HepG2 (cell line): ENCODE results near the gene SYCE1L. TPM values are rescaled to one million over a fixed set of nuclear protein-coding genes. Genes with fewer than 3 reads are reported as not detected.

Source experiments
- CEBPG ChIP-seq: IDR thresholded peaks from 2 replicates; pipeline ENCODE4 v1.6.1; 2016
- FOXP1 ChIP-seq, 2 experiments: fragments of 450-650 bp in 1 of 2; IDR thresholded peaks; 2 replicates each; pipeline ENCODE4 v1.6.1; 2017 to 2018; ENCODE audit warnings: antibody characterized with exemption in 1 of 2
- IRF2 ChIP-seq: IDR thresholded peaks from 2 replicates; pipeline ENCODE4 v1.6.1; 2018; ENCODE audit warnings: missing genetic modification reagents, missing compliant biosample characterization
- NFYB ChIP-seq: sonication (generic); formaldehyde crosslinking; IDR thresholded peaks from 2 replicates; pipeline ENCODE4 v1.4.0; 2020; ENCODE audit warnings: missing genetic modification reagents
- POLR2AphosphoS5 ChIP-seq: IDR thresholded peaks from 2 replicates; pipeline ENCODE4 v1.6.1; 2012; ENCODE audit warnings: low read depth, low read length
- SATB2 ChIP-seq: sonication (generic); formaldehyde crosslinking; IDR thresholded peaks from 2 replicates; pipeline ENCODE4 v1.5.0; 2020; ENCODE audit warnings: missing genetic modification reagents
- SMAD1 ChIP-seq: sonication (generic); formaldehyde crosslinking; IDR thresholded peaks from 2 replicates; pipeline ENCODE4 v1.4.0; 2020; ENCODE audit warnings: missing genetic modification reagents, low read depth, mild to moderate bottlenecking, borderline replicate concordance
- TFDP2 ChIP-seq: sonication (generic); formaldehyde crosslinking; IDR thresholded peaks from 2 replicates; pipeline ENCODE4 v1.4.0; 2020; ENCODE audit warnings: missing genetic modification reagents
- ZBTB39 ChIP-seq: sonication (generic); formaldehyde crosslinking; IDR thresholded peaks from 2 replicates; pipeline ENCODE4 v1.5.0; 2020; ENCODE audit warnings: missing genetic modification reagents
- ZSCAN12 ChIP-seq: sonication (generic); formaldehyde crosslinking; IDR thresholded peaks from 2 replicates; pipeline ENCODE4 v1.9.0; 2021; ENCODE audit warnings: mild to moderate bottlenecking, missing genetic modification reagents
- polyA plus RNA-seq, 8 experiments: library from polyadenylated mRNA; depleted of rRNA in 3 of 8; stranded (reverse) in 7 of 8; unstranded in 1 of 8; fragments of >200 nt; fragmentation: Illumina TruSeq in 4 of 8; extraction: Trizol in 4 of 8; gene quantifications; 2 replicates each; pipeline versions ENCODE4 v1.2.1 to v1.2.3, GENCODE V29; 2011 to 2016; ENCODE audit warnings: low read depth in 4 of 8, missing spikeins in 1 of 8, mixed read lengths in 1 of 8; ENCODE audit not compliant: insufficient read depth in 1 of 8
- total RNA-seq, 5 experiments: library from RNA; depleted of rRNA; stranded (reverse); fragments of >200 nt; fragmentation: Illumina TruSeq; extraction: Trizol; gene quantifications; 2 replicates each; pipeline ENCODE4 v1.2.3, GENCODE V29; 2016; ENCODE audit warnings: low read depth in 1 of 5
- TF ChIP-seq, protein P1 (sequence below): sonication (generic); formaldehyde crosslinking; IDR thresholded peaks from 2 replicates; pipeline ENCODE4 v1.8.0; 2022; ENCODE audit warnings: missing genetic modification reagents, mild to moderate bottlenecking, borderline replicate concordance

SYCE1L gene
- total and polyA plus RNA-seq, 2 of the 13 experiments (the other 11 are each of a cell fraction or from before 2014, with no cell fraction given), result 0.22 TPM; not detected in 1

GRCh38 chr16:77225182-77225581 lies 26.0 kb downstream of the SYCE1L start (continued):
- TF ChIP-seq, protein P1, sequence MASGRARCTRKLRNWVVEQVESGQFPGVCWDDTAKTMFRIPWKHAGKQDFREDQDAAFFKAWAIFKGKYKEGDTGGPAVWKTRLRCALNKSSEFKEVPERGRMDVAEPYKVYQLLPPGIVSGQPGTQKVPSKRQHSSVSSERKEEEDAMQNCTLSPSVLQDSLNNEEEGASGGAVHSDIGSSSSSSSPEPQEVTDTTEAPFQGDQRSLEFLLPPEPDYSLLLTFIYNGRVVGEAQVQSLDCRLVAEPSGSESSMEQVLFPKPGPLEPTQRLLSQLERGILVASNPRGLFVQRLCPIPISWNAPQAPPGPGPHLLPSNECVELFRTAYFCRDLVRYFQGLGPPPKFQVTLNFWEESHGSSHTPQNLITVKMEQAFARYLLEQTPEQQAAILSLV (CRISPR knock-in tag), result no peak
- TF ChIP-seq IRF2, result no peak
- TF ChIP-seq CEBPG (CRISPR knock-in tag), result no peak
- no peak for TF ChIP-seq NFYB
- no peak for TF ChIP-seq TFDP2 (CRISPR knock-in tag)
- TF ChIP-seq FOXP1 (IDR thresholded peaks at IDR 0.05), result no peak
- TF ChIP-seq FOXP1 (CRISPR knock-in tag; IDR thresholded peaks at IDR 0.05), result no peak
- TF ChIP-seq ZBTB39, result no peak
- no peak for TF ChIP-seq POLR2AphosphoS5
- TF ChIP-seq SATB2 (CRISPR knock-in tag), result no peak
- no peak for TF ChIP-seq SMAD1
- no peak for TF ChIP-seq ZSCAN12 (CRISPR knock-in tag)
